ENCODE data around the gene GPR148.

The GPR148 gene

GRCh38 chr2:130778781-130779180, 49.9 kb downstream of the GPR148 start:
- no peak for DNase-seq

All from NCI-H1436 treated with DMSO at 0.1 percent for 48 hours (cell line).